ENCODE results near the gene ABHD5.

The ABHD5 gene

GRCh38 chr3:43727930-43728329 is 37.2 kb downstream of the ABHD5 start:
- no peak for DNase-seq

GRCh38 chr3:43728476-43728875 is 37.7 kb downstream of the ABHD5 start:
- DNase-seq: no peak

GRCh38 chr3:43728947-43729346 is 38.2 kb downstream of the ABHD5 start:
- DNase-seq: no peak

GRCh38 chr3:43729707-43730414 is 39.1 kb downstream of the ABHD5 start:
- no peak for DNase-seq

- no peak for DNase-seq
Observed at GRCh38 chr3:43732747-43733425, 42.1 kb downstream of the ABHD5 start.

GRCh38 chr3:43733459-43734384 is 43.0 kb downstream of the ABHD5 start:
- no peak for DNase-seq

GRCh38 chr3:43734685-43735084 is 43.9 kb downstream of the ABHD5 start:
- DNase-seq: no peak

- no peak for DNase-seq
Observed at GRCh38 chr3:43735618-43736017, 44.9 kb downstream of the ABHD5 start.

- no peak for DNase-seq
Observed at GRCh38 chr3:43736558-43737440, 46.1 kb downstream of the ABHD5 start.

GRCh38 chr3:43738305-43738704 is 47.6 kb downstream of the ABHD5 start:
- DNase-seq: no peak

- no peak for DNase-seq
Observed at GRCh38 chr3:43742920-43743319, 52.2 kb downstream of the ABHD5 start.

- no peak for DNase-seq
Observed at GRCh38 chr3:43747641-43748040, 56.9 kb downstream of the ABHD5 start.

GRCh38 chr3:43748179-43748578 is 57.4 kb downstream of the ABHD5 start:
- DNase-seq: no peak

- DNase-seq: no peak
Observed at GRCh38 chr3:43748645-43749044, 57.9 kb downstream of the ABHD5 start.

GRCh38 chr3:43752905-43753304 is 62.2 kb downstream of the ABHD5 start:
- DNase-seq: no peak

- no peak for DNase-seq
Observed at GRCh38 chr3:43753741-43754715, 63.3 kb downstream of the ABHD5 start.

GRCh38 chr3:43755516-43756200 is 64.9 kb downstream of the ABHD5 start:
- no peak for DNase-seq

- DNase-seq: no peak
Observed at GRCh38 chr3:43757666-43758321, 67.1 kb downstream of the ABHD5 start.

- DNase-seq: no peak
Observed at GRCh38 chr3:43758592-43759225, 68.0 kb downstream of the ABHD5 start.

Measured in SHP77 treated with DMSO at 0.1 percent for 48 hours (cell line).